Gastroesophageal sphincter (tissue), 4 donors: ENCODE results near the gene NAB2. TPM values are rescaled to one million over a fixed set of nuclear protein-coding genes. Genes with fewer than 3 reads are reported as not detected.

Experiments used
- ATAC-seq: fragments of 150-250 bp; one replicate; pipeline ENCODE4 v1.9.1; 2016; ENCODE audit warnings: mild to moderate bottlenecking, moderate library complexity
- H3K27ac ChIP-seq, 4 donors: fragments of 200-600 bp; sonication (generic) in 3 of 4; 1 replicate in 3 of 4; 2 replicates in 1 of 4; pipeline ENCODE4 v1.5.1; 2016 to 2019
- H3K27me3 ChIP-seq: fragments of 200-600 bp; sonication (generic); one replicate; pipeline ENCODE4 v1.5.1; 2019
- H3K36me3 ChIP-seq, 2 donors: fragments of 200-600 bp; sonication (generic); one replicate each; pipeline ENCODE4 v1.5.1; 2019; ENCODE audit warnings: control low read depth in 1 of 2
- H3K4me1 ChIP-seq, 3 donors: fragments of 200-600 bp; sonication (generic); 1 replicate in 2 of 3; 2 replicates in 1 of 3; pipeline ENCODE4 v1.5.1; 2016 to 2019; ENCODE audit warnings: control low read depth in 2 of 3
- H3K4me3 ChIP-seq, 2 donors: fragments of 200-600 bp; sonication (generic); one replicate each; pipeline ENCODE4 v1.5.1; 2019; ENCODE audit warnings: mild to moderate bottlenecking in 1 of 2, moderate library complexity in 1 of 2
- H3K9me3 ChIP-seq, 3 donors: fragments of 200-600 bp; sonication (generic); one replicate each; pipeline ENCODE4 v1.5.1; 2017 to 2019; ENCODE audit warnings: control low read depth in 2 of 3
- EP300 ChIP-seq: sonication (generic); formaldehyde crosslinking; IDR thresholded peaks from one replicate; pipeline ENCODE4 v1.6.1; 2017; ENCODE audit warnings: antibody characterized with exemption, mild to moderate bottlenecking
- POLR2A ChIP-seq, 2 donors: fragments of 450-650 bp; IDR thresholded peaks; one replicate each; pipeline ENCODE4 v1.6.1; 2017; ENCODE audit warnings: antibody characterized with exemption in 2 of 2, mild to moderate bottlenecking in 2 of 2, moderate library complexity in 1 of 2
- POLR2AphosphoS5 ChIP-seq: sonication (generic); formaldehyde crosslinking; IDR thresholded peaks from one replicate; pipeline ENCODE4 v1.6.1; 2017; ENCODE audit warnings: antibody characterized with exemption
- WGBS, 2 donors: methylation state at CpG; one replicate each; pipeline ENCODE4 v1.1.5; 2018; ENCODE audit warnings: low coverage in 1 of 2; 5-methylcytosine and 5-hydroxymethylcytosine counted together
- total RNA-seq, 4 donors: library from RNA; depleted of rRNA; stranded (reverse); fragments of >200 nt; gene quantifications; one replicate each; pipeline ENCODE4 v1.1.0, GENCODE V29; 2016
- TF ChIP-seq, protein P1 (sequence below), 4 experiments: fragments of 200-600 bp in 2 of 4; fragments of 450-650 bp in 2 of 4; sonication (generic) in 1 of 4; IDR thresholded peaks; one replicate each; pipeline ENCODE4 v1.5.1; 2017 to 2019; ENCODE audit warnings: antibody characterized with exemption in 4 of 4, mild to moderate bottlenecking in 2 of 4, moderate library complexity in 2 of 4

Gene NAB2
- total RNA-seq, 4 donors from 2014 or later, result 30.7 to 41.3 (median 38.8) TPM

DNA sequence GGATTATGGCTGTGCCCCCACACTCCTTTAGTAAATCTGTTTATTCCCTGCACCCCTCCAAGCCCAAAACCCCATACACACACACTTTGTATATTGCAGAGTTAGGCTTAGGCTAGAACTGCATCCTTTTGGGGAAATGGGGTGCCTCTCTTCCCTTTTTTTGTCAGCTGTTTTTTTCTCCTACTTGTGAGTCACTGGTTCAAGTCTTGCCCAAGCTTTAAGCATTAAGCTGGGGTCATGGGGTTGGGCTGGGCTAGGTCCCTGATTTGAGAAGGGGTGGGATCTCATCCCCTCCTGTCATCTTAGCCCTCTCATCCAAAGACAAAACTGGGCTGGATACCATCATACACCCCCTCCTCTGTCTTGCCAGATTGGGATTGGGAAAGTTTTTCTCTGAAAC lies 41.0 kb downstream of the NAB2 start:
- Histone ChIP-seq H3K9me3 (no peaks in the 10 kb centered on the region), H3K36me3 (no peaks in the 10 kb centered on the region), H3K27ac (peak overlapping the region; percentile 4 to 100 (median 98)), H3K4me3 (peak overlapping the region; percentile 88 to 91), H3K27me3 (no peaks in the 10 kb centered on the region), H3K4me1 (peaks cover 0 to 76% (median 9%) of the 10 kb centered on the region in 3 donors)
- peak; percentile 67 for ATAC-seq
- TF ChIP-seq POLR2AphosphoS5, result peak; percentile 55
- TF ChIP-seq EP300, result no peak
- no peak for TF ChIP-seq POLR2A (IDR thresholded peaks at IDR 0.05)
- TF ChIP-seq, protein P1, sequence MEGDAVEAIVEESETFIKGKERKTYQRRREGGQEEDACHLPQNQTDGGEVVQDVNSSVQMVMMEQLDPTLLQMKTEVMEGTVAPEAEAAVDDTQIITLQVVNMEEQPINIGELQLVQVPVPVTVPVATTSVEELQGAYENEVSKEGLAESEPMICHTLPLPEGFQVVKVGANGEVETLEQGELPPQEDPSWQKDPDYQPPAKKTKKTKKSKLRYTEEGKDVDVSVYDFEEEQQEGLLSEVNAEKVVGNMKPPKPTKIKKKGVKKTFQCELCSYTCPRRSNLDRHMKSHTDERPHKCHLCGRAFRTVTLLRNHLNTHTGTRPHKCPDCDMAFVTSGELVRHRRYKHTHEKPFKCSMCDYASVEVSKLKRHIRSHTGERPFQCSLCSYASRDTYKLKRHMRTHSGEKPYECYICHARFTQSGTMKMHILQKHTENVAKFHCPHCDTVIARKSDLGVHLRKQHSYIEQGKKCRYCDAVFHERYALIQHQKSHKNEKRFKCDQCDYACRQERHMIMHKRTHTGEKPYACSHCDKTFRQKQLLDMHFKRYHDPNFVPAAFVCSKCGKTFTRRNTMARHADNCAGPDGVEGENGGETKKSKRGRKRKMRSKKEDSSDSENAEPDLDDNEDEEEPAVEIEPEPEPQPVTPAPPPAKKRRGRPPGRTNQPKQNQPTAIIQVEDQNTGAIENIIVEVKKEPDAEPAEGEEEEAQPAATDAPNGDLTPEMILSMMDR (IDR thresholded peaks at IDR 0.05), result no peak

DNA sequence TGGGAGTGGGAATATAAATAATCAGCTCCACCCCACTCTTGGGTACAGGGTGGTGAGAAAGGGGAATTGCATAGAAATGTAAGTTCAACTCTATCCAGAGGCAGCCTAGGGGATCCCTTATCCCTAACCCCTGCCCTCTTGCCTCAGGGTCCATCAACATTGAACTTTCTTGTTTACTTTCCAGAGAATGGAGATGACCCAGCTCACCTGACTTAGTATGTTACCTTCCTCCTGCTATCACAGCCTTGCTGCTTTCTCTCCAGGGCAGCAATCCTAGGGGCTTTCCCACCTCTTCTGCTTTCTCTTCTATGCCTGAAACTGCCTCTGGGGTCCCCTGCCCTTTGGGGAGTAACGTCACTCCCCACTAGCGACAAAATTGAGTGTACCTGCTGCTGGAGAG lies 42.0 kb downstream of the NAB2 start:
- Histone ChIP-seq H3K9me3 (no peaks in the 10 kb centered on the region), H3K27ac (peak overlapping the region in 3 of 4 donors; percentile 98 to 100 (median 99)), H3K27me3 (no peaks in the 10 kb centered on the region), H3K4me1 (peaks cover 0 to 86% (median 20%) of the 10 kb centered on the region in 3 donors), H3K4me3 (peak overlapping the region in 1 of 2 donors; percentile 88), H3K36me3 (no peaks in the 10 kb centered on the region)
- TF ChIP-seq POLR2A (IDR thresholded peaks at IDR 0.05) (no peak), EP300 (no peak), POLR2AphosphoS5 (no peak)
- TF ChIP-seq, protein P1 (IDR thresholded peaks at IDR 0.05), result no peak
- WGBS, 2 donors, result no CpG with 5 or more reads among the region's 2 CpGs
- no peak for ATAC-seq

DNA sequence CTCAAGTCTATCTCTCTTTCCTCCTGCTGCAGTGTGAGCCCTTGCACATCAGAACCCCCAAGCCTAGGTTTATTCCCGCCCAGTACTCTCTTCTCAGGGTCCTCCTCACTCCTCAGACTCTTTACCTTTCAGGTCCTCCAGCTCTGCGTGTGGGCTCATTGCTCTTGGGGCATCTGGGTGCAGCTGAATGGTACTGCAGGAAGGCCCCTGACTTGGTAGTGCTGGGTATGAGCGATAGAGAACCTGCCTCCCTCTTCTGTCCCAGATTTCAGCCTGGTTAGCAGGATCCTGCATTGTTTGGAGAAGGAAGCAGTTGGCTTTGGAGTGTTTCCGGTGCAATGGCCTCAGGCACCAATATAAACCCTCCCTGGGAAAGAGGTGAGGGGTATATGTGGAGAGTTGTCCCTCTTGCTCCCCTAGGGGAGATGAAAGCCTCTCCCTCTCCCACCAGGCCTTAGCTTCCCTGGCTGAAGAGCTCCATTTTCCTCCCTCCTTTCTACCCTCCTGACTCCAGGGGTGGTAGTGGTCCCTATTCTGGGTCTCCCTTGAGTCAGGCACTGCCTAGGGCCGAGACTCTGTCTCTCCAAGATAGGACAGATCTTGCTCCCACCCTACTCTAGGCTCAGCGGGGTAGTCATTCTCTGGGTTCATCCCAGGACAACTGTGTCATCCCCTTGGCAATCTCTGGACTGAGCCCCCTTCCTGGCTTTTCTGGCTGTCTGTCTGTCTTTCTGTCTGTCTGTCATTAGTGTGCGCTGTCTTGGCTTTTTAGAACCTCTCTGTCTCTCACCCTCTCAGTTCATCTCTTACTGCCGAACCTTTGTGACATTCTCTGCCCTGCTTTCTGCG lies 43.2 kb downstream of the NAB2 start:
- TF ChIP-seq, protein P1 (IDR thresholded peaks at IDR 0.05), result no peak
- TF ChIP-seq EP300 (no peak), POLR2AphosphoS5 (no peak), POLR2A (IDR thresholded peaks at IDR 0.05) (no peak)
- 36 to 51% methylated on average over 3 to 7 of the region's 9 CpGs for WGBS, 2 donors

DNA sequence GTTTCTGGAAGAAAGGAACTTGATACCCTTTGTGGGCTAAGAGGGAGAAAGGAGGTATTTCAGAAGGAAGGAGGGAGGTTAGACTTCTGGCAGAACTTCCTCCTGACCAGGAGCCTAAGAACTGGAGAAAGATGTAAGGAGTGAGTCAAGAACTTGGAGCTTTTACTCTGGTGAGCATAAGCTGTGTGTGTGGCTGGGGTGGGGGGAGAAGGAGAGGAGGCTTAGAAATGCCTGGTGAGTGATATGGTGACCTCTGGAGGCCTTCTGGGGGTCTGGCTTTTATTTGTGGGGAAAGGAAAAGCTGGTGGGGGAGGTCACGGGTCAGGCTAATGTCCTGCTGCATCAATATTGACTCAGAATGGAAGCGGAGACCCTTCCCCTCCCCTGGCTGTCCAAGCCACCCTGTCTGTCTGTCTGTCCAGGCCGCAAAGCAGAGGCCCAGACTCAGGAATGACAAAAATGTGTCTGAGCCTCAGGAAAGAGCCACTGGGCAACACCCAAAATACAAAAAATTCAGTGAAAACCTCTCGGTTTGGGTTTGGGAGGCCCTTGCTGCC lies 44.2 kb downstream of the NAB2 start:
- H3K9me3 ChIP-seq, result no peaks in the 10 kb centered on the region
- H3K27me3 ChIP-seq, result no peaks in the 10 kb centered on the region
- H3K36me3 ChIP-seq, result no peaks in the 10 kb centered on the region
- H3K27ac ChIP-seq, result peak overlapping the region; percentile 10 to 100 (median 98)
- H3K4me1 ChIP-seq, result peaks cover 0 to 95% (median 25%) of the 10 kb centered on the region in 3 donors
- ATAC-seq, result no peak
- TF ChIP-seq EP300 (no peak), POLR2A (IDR thresholded peaks at IDR 0.05) (no peak), POLR2AphosphoS5 (no peak)
- TF ChIP-seq, protein P1 (IDR thresholded peaks at IDR 0.05), result no peak
- H3K4me3 ChIP-seq, result peak overlapping the region in 1 of 2 donors; percentile 88
- 23 to 72% methylated on average over 2 to 3 of the region's 4 CpGs for WGBS, 2 donors

More for the DNA sequence above, 43.2 kb downstream of the NAB2 start:
- Histone ChIP-seq H3K9me3 (no peaks in the 10 kb centered on the region), H3K27ac (peak overlapping the region; percentile 10 to 100 (median 98)), H3K27me3 (no peaks in the 10 kb centered on the region), H3K4me1 (peaks cover 0 to 88% (median 23%) of the 10 kb centered on the region in 3 donors), H3K36me3 (no peaks in the 10 kb centered on the region), H3K4me3 (peak overlapping the region in 1 of 2 donors; percentile 88)
- no peak for ATAC-seq
